ENCODE data around the gene KBTBD4. TPM values are rescaled to one million over a fixed set of nuclear protein-coding genes. Genes with fewer than 3 reads are reported as not detected.

The KBTBD4 gene
- total RNA-seq, 1 experiment from 2014 or later: 15.9 TPM

DNA sequence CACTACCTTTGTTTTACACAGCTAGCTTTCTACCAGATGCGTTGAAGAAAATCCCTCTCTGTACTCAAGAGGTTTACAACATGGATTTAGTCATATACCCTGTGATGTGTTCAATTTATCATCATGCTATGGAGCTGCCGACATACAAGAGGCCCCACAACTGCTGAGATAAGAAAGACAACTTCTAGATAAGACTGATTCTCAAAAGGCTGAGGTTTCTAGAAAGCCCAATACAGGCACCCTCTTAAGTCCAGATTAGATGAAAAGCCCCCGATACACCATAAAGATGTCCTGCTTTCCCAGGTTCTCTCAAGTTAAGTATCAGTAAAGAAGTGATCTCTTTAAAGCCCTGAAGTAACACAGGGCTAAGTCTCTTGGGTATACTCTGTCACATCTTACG is 49.3 kb upstream of the KBTBD4 start:
- Mint-ChIP-seq H3K4me3 (no peak overlapping the region), H3K4me1 (no peaks in the 10 kb centered on the region), H3K9me3 (no peaks in the 10 kb centered on the region), H3K27me3 (ENCODE audit: low read depth) (no peaks in the 10 kb centered on the region), H3K36me3 (ENCODE audit: insufficient read depth in 1 of 3, low read depth in 3 of 3) (peaks cover 39 to 79% (median 67%) of the 10 kb centered on the region in 3 experiments; a peak in 6 of 7 replicates), H3K27ac (no peak overlapping the region)
- H3K9ac ChIP-seq (ENCODE audit: extremely low read depth, insufficient read length, low read length): no peak overlapping the region
- H3K14ac ChIP-seq (ENCODE audit: insufficient read depth, low read length): no peak overlapping the region
- H4K91ac ChIP-seq (ENCODE audit: insufficient read length, low read depth, low read length): no peak overlapping the region
- TF ChIP-seq, protein P1, sequence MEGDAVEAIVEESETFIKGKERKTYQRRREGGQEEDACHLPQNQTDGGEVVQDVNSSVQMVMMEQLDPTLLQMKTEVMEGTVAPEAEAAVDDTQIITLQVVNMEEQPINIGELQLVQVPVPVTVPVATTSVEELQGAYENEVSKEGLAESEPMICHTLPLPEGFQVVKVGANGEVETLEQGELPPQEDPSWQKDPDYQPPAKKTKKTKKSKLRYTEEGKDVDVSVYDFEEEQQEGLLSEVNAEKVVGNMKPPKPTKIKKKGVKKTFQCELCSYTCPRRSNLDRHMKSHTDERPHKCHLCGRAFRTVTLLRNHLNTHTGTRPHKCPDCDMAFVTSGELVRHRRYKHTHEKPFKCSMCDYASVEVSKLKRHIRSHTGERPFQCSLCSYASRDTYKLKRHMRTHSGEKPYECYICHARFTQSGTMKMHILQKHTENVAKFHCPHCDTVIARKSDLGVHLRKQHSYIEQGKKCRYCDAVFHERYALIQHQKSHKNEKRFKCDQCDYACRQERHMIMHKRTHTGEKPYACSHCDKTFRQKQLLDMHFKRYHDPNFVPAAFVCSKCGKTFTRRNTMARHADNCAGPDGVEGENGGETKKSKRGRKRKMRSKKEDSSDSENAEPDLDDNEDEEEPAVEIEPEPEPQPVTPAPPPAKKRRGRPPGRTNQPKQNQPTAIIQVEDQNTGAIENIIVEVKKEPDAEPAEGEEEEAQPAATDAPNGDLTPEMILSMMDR (conservative IDR thresholded peaks at IDR 0.05): no peak
- H2AK5ac ChIP-seq (ENCODE audit: insufficient read length, low read length): no peak overlapping the region
- H3K56ac ChIP-seq (ENCODE audit: insufficient read length, low read depth, low read length): no peak overlapping the region
- no peaks in the 10 kb centered on the region for H3K23me2 ChIP-seq (ENCODE audit: insufficient read length, low read depth, low read length, poor library complexity, severe bottlenecking)
- H3K27me3 ChIP-seq (ENCODE audit: insufficient read depth, low read length): no peaks in the 10 kb centered on the region
- no peaks in the 10 kb centered on the region for H3K79me2 ChIP-seq (ENCODE audit: insufficient read depth, low read length)
- no peak overlapping the region for H3K23ac ChIP-seq (ENCODE audit: insufficient read length, low read depth, low read length)
- no peak for DNase-seq
- no peak overlapping the region for H4K5ac ChIP-seq (ENCODE audit: insufficient read length, low read depth, low read length)
- no peak overlapping the region for H3K27ac ChIP-seq (ENCODE audit: insufficient read length, low read depth, low read length)
- no peak overlapping the region for H4K8ac ChIP-seq (replicated peaks; ENCODE audit: insufficient read length, low read depth, low read length)
- H3K18ac ChIP-seq (ENCODE audit: insufficient read length, low read depth, low read length): no peak overlapping the region
- no peaks in the 10 kb centered on the region for H3K9me3 ChIP-seq (ENCODE audit: control insufficient read depth, low read depth, low read length)
- H2BK15ac ChIP-seq (ENCODE audit: low read depth, low read length): no peak overlapping the region
- H2BK5ac ChIP-seq (ENCODE audit: insufficient read length, low read length): no peak overlapping the region
- H3K4me2 ChIP-seq (ENCODE audit: insufficient read depth, insufficient read length, low read length): no peak overlapping the region
- no peaks in the 10 kb centered on the region for H3K4me1 ChIP-seq (ENCODE audit: insufficient read depth, low read length)
- H2BK20ac ChIP-seq (ENCODE audit: low read depth, low read length, poor library complexity, severe bottlenecking): no peak overlapping the region
- no peak overlapping the region for H2BK12ac ChIP-seq (ENCODE audit: insufficient read length, low read depth, low read length)
- no peak overlapping the region for H2BK120ac ChIP-seq (ENCODE audit: low read depth, low read length, poor library complexity, severe bottlenecking)
- H3K4ac ChIP-seq (ENCODE audit: low read depth, low read length): no peak overlapping the region
- no peak overlapping the region for H2AFZ ChIP-seq (ENCODE audit: low read length)
- H4K20me1 ChIP-seq (ENCODE audit: control insufficient read depth, insufficient read depth, insufficient read length): no peaks in the 10 kb centered on the region
- H3T11ph ChIP-seq (ENCODE audit: low read length): no peak overlapping the region
- no peaks in the 10 kb centered on the region for H3K79me1 ChIP-seq (ENCODE audit: insufficient read depth, low read depth, low read length, poor library complexity, severe bottlenecking)
- WGBS (ENCODE audit: extremely low coverage, insufficient read length, low lambda C conversion rate): no CpG with 5 or more reads among the region's 4 CpGs
